DOHH2 (cell line): ENCODE measurements around the gene CD247.

Experiments
- EZH2phosphoT487 ChIP-seq: fragments of 200-600 bp; sonication (generic); IDR thresholded peaks from 2 replicates; pipeline ENCODE4 v1.6.1; 2017; ENCODE audit warnings: borderline replicate concordance, mild to moderate bottlenecking, antibody characterized with exemption, low read length, moderate library complexity, mixed read lengths
- TF ChIP-seq, protein P1 (sequence below): fragments of 200-600 bp; sonication (generic); IDR thresholded peaks from one replicate; pipeline ENCODE4 v1.5.1; 2014; ENCODE audit warnings: antibody characterized with exemption, mild to moderate bottlenecking, low read depth, low read length; ENCODE audit not compliant: poor library complexity, severe bottlenecking

DNA sequence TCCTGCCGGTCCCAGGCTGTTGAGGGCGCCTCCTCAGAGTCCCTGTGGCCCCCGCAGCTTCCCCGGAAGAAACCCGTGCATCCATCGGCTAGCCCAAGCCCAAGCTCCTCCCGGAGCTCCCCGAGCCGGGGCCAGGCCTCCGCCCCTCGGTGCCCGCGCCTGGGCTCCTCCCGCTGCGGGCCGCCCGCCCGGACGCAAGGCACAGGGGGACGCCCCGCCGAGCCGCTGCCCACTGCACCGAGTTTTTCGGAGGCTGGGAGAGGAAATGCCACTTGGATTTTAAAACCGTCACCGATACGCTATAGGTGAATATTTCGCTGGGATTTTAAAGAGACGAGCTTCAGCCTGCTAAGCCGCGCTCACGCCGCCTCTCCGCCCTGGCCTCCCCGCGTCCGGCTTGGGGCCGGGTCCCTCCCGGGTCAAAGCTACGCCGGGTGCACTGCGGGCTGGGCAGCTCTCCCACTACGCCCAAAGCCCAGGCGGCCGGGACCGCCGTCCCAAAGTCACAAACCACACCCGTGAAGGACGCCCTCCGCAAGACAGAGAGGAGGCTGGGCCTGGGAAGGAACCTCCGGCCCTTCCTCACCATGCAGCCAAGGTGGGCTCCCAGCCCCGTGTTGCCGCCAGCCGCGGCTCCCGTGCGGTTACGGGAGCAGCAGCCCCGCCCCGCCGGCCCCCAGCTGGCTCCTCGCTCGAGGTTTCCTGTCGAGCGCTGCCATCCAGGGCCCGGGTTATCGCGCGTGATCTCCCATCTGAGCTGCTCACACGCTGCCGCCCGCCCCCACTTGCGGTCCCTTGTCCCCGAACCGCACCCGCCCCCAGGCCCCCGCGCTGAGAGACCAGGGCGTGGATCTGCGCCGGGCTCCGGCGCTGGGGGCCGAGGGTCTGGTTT, 63.2 kb downstream of the CD247 start:
- TF ChIP-seq, protein P1, sequence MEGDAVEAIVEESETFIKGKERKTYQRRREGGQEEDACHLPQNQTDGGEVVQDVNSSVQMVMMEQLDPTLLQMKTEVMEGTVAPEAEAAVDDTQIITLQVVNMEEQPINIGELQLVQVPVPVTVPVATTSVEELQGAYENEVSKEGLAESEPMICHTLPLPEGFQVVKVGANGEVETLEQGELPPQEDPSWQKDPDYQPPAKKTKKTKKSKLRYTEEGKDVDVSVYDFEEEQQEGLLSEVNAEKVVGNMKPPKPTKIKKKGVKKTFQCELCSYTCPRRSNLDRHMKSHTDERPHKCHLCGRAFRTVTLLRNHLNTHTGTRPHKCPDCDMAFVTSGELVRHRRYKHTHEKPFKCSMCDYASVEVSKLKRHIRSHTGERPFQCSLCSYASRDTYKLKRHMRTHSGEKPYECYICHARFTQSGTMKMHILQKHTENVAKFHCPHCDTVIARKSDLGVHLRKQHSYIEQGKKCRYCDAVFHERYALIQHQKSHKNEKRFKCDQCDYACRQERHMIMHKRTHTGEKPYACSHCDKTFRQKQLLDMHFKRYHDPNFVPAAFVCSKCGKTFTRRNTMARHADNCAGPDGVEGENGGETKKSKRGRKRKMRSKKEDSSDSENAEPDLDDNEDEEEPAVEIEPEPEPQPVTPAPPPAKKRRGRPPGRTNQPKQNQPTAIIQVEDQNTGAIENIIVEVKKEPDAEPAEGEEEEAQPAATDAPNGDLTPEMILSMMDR, result peak; percentile 4
- TF ChIP-seq EZH2phosphoT487, result no peak
